Naive thymus-derived CD4-positive, alpha-beta T cell (primary cell): ENCODE results near the gene ABHD14A. TPM values are rescaled to one million over a fixed set of nuclear protein-coding genes. Genes with fewer than 3 reads are reported as not detected.

Experiments
- ATAC-seq: fragments of 150-1000 bp; cut with Tn5 transposase; 2 replicates; pipeline ENCODE4 v1.10.0; 2021; ENCODE audit warnings: mild to moderate bottlenecking, moderate library complexity
- CTCF ChIA-PET: fragments of 350-600 bp; sonication (Branson Sonifier 250); formaldehyde crosslinking; loops from one replicate; lab custom pipeline; 2021; ENCODE audit warnings: antibody characterized with exemption; lab: Charles Lee
- POLR2A ChIA-PET: fragments of 350-600 bp; sonication (Branson Sonifier 250); formaldehyde crosslinking; loops from one replicate; lab custom pipeline; 2021; ENCODE audit warnings: antibody characterized with exemption, inconsistent platforms; lab: Charles Lee
- DNase-seq, 9 donors: peaks; one replicate each; pipeline versions ENCODE4 v3.0.0 to v3.0.0-alpha.2; 2020 to 2022; ENCODE audit warnings: mixed read lengths in 1 of 9
- H3K27ac ChIP-seq: one replicate; pipeline ENCODE4 v1.7.0; 2013; ENCODE audit warnings: mild to moderate bottlenecking, low read depth, low read length, moderate library complexity
- H3K27me3 ChIP-seq, 2 donors: one replicate each; pipeline ENCODE4 v1.7.0; 2013; ENCODE audit warnings: low read length in 2 of 2, mild to moderate bottlenecking in 2 of 2, moderate library complexity in 2 of 2; ENCODE audit not compliant: control insufficient read depth in 2 of 2, insufficient read depth in 2 of 2
- H3K36me3 ChIP-seq, 3 experiments: 1 replicate in 2 of 3; 2 replicates in 1 of 3; pipeline ENCODE4 v1.7.0; 2013; ENCODE audit warnings: low read length in 3 of 3, mild to moderate bottlenecking in 3 of 3, moderate library complexity in 1 of 3; ENCODE audit not compliant: insufficient read depth in 3 of 3, control insufficient read depth in 2 of 3
- H3K4me1 ChIP-seq, 2 donors: one replicate each; pipeline ENCODE4 v1.7.0; 2013; ENCODE audit warnings: low read length in 2 of 2, mild to moderate bottlenecking in 2 of 2, moderate library complexity in 1 of 2; ENCODE audit not compliant: control insufficient read depth in 2 of 2, insufficient read depth in 2 of 2
- H3K4me3 ChIP-seq: 2 replicates; pipeline ENCODE4 v1.7.0; 2013; ENCODE audit warnings: mild to moderate bottlenecking, low read length
- H3K9me3 ChIP-seq, 3 experiments: 1 replicate in 2 of 3; 2 replicates in 1 of 3; pipeline ENCODE4 v1.7.0; 2013; ENCODE audit warnings: low read length in 3 of 3; ENCODE audit not compliant: control insufficient read depth in 2 of 3
- H3K27ac Mint-ChIP-seq, 9 donors: one replicate each; pipeline ENCODE4 v1.8.0; 2020 to 2022; ENCODE audit warnings: mixed read lengths in 9 of 9, mild to moderate bottlenecking in 8 of 9, moderate library complexity in 5 of 9, inconsistent platforms in 2 of 9
- H3K27me3 Mint-ChIP-seq, 5 donors: one replicate each; pipeline ENCODE4 v1.8.0; 2021 to 2022; ENCODE audit warnings: mixed read lengths in 5 of 5, mild to moderate bottlenecking in 1 of 5
- H3K36me3 Mint-ChIP-seq, 5 donors: one replicate each; pipeline ENCODE4 v1.8.0; 2020 to 2022; ENCODE audit warnings: mixed read lengths in 5 of 5, mild to moderate bottlenecking in 3 of 5, inconsistent platforms in 1 of 5
- H3K4me1 Mint-ChIP-seq, 7 donors: one replicate each; pipeline ENCODE4 v1.8.0; 2020 to 2022; ENCODE audit warnings: mixed read lengths in 7 of 7, mild to moderate bottlenecking in 3 of 7, inconsistent platforms in 1 of 7
- H3K4me3 Mint-ChIP-seq, 10 donors: one replicate each; pipeline ENCODE4 v1.8.0; 2020 to 2022; ENCODE audit warnings: mild to moderate bottlenecking in 10 of 10, mixed read lengths in 10 of 10, moderate library complexity in 6 of 10, inconsistent platforms in 2 of 10
- H3K9me3 Mint-ChIP-seq, 11 donors: one replicate each; pipeline ENCODE4 v1.8.0; 2020 to 2022; ENCODE audit warnings: mixed read lengths in 11 of 11, mild to moderate bottlenecking in 4 of 11, inconsistent platforms in 1 of 11, moderate library complexity in 1 of 11
- intact Hi-C, 2 donors: fragments of 100-400 bp; cut with micrococcal nuclease; formaldehyde crosslinking; loops; one replicate each; pipeline ENCODE4 v1.15.1; 2023
- polyA plus RNA-seq, 2 donors: library from polyadenylated mRNA; unstranded; fragments of 300-500 nt; fragmentation: Illumina TruSeq; gene quantifications; one replicate each; pipeline ENCODE4 v1.2.3, GENCODE V29; 2021
- total RNA-seq, 6 experiments: library from RNA in 5 of 6; stranded (reverse) in 5 of 6; gene quantifications; 1 replicate in 5 of 6; 2 replicates in 1 of 6; pipeline ENCODE4 v1.2.3 and lab custom pipeline; 2021 to 2026

ABHD14A gene
- total and polyA plus RNA-seq, 7 experiments from 2014 or later, result 9.9 to 96.9 (median 21.6) TPM

GRCh38 chr3:52013802-52014598 lies 39.1 kb downstream of the ABHD14A start:
- no peaks in the 10 kb centered on the region for H3K4me1 ChIP-seq
- H3K36me3 ChIP-seq, result no peaks in the 10 kb centered on the region
- H3K27ac ChIP-seq, result no peak overlapping the region
- CTCF ChIA-PET, result interaction anchor here (0.6 to 2.0 kb wide), 3 partner anchors 11 to 135 kb away, joined by 3 to 5 read pairs (median 5); no protein-coding TSS in a partner anchor
- Mint-ChIP-seq H3K27me3 (peaks cover 0 to 3% (median 0%) of the 10 kb centered on the region in 5 donors), H3K4me3 (no peak overlapping the region), H3K9me3 (peaks cover 0 to 2% (median 0%) of the 10 kb centered on the region in 11 donors), H3K4me1 (peaks cover 0 to 1% (median 0%) of the 10 kb centered on the region in 7 donors), H3K27ac (no peak overlapping the region), H3K36me3 (peaks cover 0 to 4% (median 0%) of the 10 kb centered on the region in 5 donors)
- ATAC-seq, result no peak
- no peak for DNase-seq
- H3K9me3 ChIP-seq, result no peaks in the 10 kb centered on the region
- no peaks in the 10 kb centered on the region for H3K27me3 ChIP-seq
- no peak overlapping the region for H3K4me3 ChIP-seq
- POLR2A ChIA-PET, result interaction anchor here (0.6 kb wide), 1 partner anchor 8 kb away, joined by 3 read pairs; no protein-coding TSS in a partner anchor
- intact Hi-C loops, result no loop called here

DNA sequence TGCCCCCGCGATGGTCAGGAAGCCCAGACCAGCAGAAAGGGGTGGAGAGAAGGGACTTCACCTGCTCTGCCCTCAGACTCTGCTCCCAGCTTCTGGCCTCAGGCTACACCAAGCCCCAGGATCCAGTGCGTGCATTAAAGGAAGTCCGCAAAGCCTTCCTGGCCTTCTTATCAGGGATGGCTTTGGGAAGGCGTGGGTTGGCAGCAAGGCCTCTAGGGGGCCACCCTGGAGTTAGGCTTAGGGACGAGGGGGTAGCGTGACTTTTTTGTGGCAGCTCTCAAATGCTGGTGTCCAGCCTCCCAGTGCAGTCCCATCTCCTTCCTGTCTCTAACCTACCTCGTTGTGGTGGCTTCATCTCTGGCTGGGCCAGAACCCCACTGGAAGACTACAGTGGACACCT lies 39.7 kb downstream of the ABHD14A start:
- H3K4me3 Mint-ChIP-seq, result no peak overlapping the region
- ChIA-PET POLR2A (no interaction called here), CTCF (interaction anchor here (1.1 to 1.8 kb wide), 2 partner anchors 12 to 38 kb away, joined by 5 read pairs; no protein-coding TSS in a partner anchor)
- Histone ChIP-seq H3K4me1 (no peaks in the 10 kb centered on the region), H3K27me3 (no peaks in the 10 kb centered on the region), H3K36me3 (no peaks in the 10 kb centered on the region), H3K4me3 (no peak overlapping the region), H3K9me3 (no peaks in the 10 kb centered on the region), H3K27ac (no peak overlapping the region)
- H3K4me1 Mint-ChIP-seq, result no peaks in the 10 kb centered on the region
- H3K9me3 Mint-ChIP-seq, result peaks cover 0 to 2% (median 0%) of the 10 kb centered on the region in 11 donors
- DNase-seq (no peak), ATAC-seq (no peak)
- H3K27me3 Mint-ChIP-seq, result peaks cover 0 to 3% (median 0%) of the 10 kb centered on the region in 5 donors
- intact Hi-C loops, result no loop called here
- no peak overlapping the region for H3K27ac Mint-ChIP-seq
- peaks cover 0 to 4% (median 0%) of the 10 kb centered on the region in 5 donors for H3K36me3 Mint-ChIP-seq

GRCh38 chr3:52015438-52016228 lies 40.8 kb downstream of the ABHD14A start:
- Mint-ChIP-seq H3K27me3 (no peaks in the 10 kb centered on the region), H3K27ac (peak overlapping the region in 1 of 9 donors; percentile 72), H3K4me1 (no peaks in the 10 kb centered on the region), H3K36me3 (peaks cover 0 to 4% (median 0%) of the 10 kb centered on the region in 5 donors), H3K4me3 (no peak overlapping the region), H3K9me3 (peaks cover 0 to 2% (median 0%) of the 10 kb centered on the region in 11 donors)
- ATAC-seq, result no peak
- intact Hi-C loops, result no loop called here
- ChIA-PET POLR2A (no interaction called here), CTCF (interaction anchor here (0.6 to 1.5 kb wide), 3 partner anchors 37 to 444 kb away, joined by 4 to 5 read pairs (median 4); partner anchors contain the start of gene DUSP7)
- no peaks in the 10 kb centered on the region for H3K36me3 ChIP-seq
- H3K9me3 ChIP-seq, result no peaks in the 10 kb centered on the region
- H3K27me3 ChIP-seq, result no peaks in the 10 kb centered on the region
- no peaks in the 10 kb centered on the region for H3K4me1 ChIP-seq
- H3K27ac ChIP-seq, result no peak overlapping the region
- DNase-seq, result no peak
- no peak overlapping the region for H3K4me3 ChIP-seq

DNA sequence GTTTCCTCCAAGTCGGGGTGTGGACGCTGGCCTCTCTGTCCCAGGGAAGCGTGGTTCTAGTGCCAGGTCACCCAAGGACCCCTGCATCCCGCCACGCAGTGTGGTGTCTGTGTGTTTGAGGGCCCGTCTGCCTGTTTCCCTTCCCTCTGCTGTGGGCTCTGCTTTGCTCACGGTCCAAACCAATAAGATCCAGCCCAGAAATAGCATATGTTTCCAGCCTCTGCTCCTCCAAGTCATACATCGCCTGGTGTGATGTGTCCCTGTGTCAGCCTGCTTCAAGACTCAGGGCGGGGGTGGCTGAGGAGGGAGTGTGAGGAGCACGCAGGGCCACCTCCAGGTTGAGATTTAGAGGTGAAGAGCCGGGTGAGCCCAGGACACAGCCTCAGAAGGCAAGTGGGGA lies 42.7 kb downstream of the ABHD14A start:
- ATAC-seq (no peak), DNase-seq (no peak)
- H3K36me3 Mint-ChIP-seq, result no peaks in the 10 kb centered on the region
- no peak overlapping the region for H3K4me3 ChIP-seq
- H3K4me1 Mint-ChIP-seq, result peaks cover 0 to 6% (median 0%) of the 10 kb centered on the region in 7 donors
- no peaks in the 10 kb centered on the region for H3K4me1 ChIP-seq
- H3K4me3 Mint-ChIP-seq, result no peak overlapping the region
- H3K27me3 Mint-ChIP-seq, result no peaks in the 10 kb centered on the region
- H3K27ac ChIP-seq, result no peak overlapping the region
- H3K9me3 Mint-ChIP-seq, result no peaks in the 10 kb centered on the region
- POLR2A ChIA-PET, result no interaction called here
- no peak overlapping the region for H3K27ac Mint-ChIP-seq
- CTCF ChIA-PET, result interaction anchor here (1.0 to 1.5 kb wide), 3 partner anchors 12 to 45 kb away, joined by 3 to 4 read pairs (median 3); partner anchors contain the start of gene DUSP7
- H3K27me3 ChIP-seq, result no peaks in the 10 kb centered on the region
- H3K9me3 ChIP-seq, result no peaks in the 10 kb centered on the region
- no peaks in the 10 kb centered on the region for H3K36me3 ChIP-seq
- intact Hi-C loops, result no loop called here

- Histone ChIP-seq H3K4me1 (no peaks in the 10 kb centered on the region), H3K27me3 (no peaks in the 10 kb centered on the region), H3K4me3 (no peak overlapping the region), H3K36me3 (no peaks in the 10 kb centered on the region), H3K27ac (no peak overlapping the region), H3K9me3 (no peaks in the 10 kb centered on the region)
- ChIA-PET POLR2A (no interaction called here), CTCF (no interaction called here)
- Mint-ChIP-seq H3K9me3 (no peaks in the 10 kb centered on the region), H3K4me3 (no peak overlapping the region), H3K36me3 (no peaks in the 10 kb centered on the region), H3K4me1 (peaks cover 0 to 6% (median 0%) of the 10 kb centered on the region in 7 donors), H3K27ac (no peak overlapping the region), H3K27me3 (no peaks in the 10 kb centered on the region)
- intact Hi-C loops, result no loop called here
- DNase-seq, result no peak
- no peak for ATAC-seq
These were observed 43.6 kb downstream of the ABHD14A start for GRCh38 chr3:52018319-52019000.

GRCh38 chr3:52019352-52020080 lies 44.7 kb downstream of the ABHD14A start:
- POLR2A ChIA-PET, result no interaction called here
- intact Hi-C loops, result no loop called here
- H3K27ac Mint-ChIP-seq, result no peak overlapping the region

More at GRCh38 chr3:52019352-52020080, 44.7 kb downstream of the ABHD14A start:
- Mint-ChIP-seq H3K9me3 (no peaks in the 10 kb centered on the region), H3K27me3 (no peaks in the 10 kb centered on the region), H3K36me3 (no peaks in the 10 kb centered on the region), H3K4me1 (peaks cover 0 to 6% (median 0%) of the 10 kb centered on the region in 7 donors), H3K4me3 (no peak overlapping the region)
- no peak for ATAC-seq
- no peaks in the 10 kb centered on the region for H3K36me3 ChIP-seq
- no peaks in the 10 kb centered on the region for H3K9me3 ChIP-seq
- CTCF ChIA-PET, result no interaction called here
- H3K27ac ChIP-seq, result no peak overlapping the region
- no peaks in the 10 kb centered on the region for H3K27me3 ChIP-seq
- H3K4me3 ChIP-seq, result no peak overlapping the region
- no peak for DNase-seq
- H3K4me1 ChIP-seq, result no peaks in the 10 kb centered on the region
